Stimulated activated CD8-positive, alpha-beta memory T cell treated with anti-CD3 and anti-CD28 coated beads, Interleukin-7, amount 100 ng/mL, for 24 hours (primary cell): ENCODE results near the gene WFDC8.

Source experiments
- DNase-seq: peaks from one replicate; pipeline ENCODE4 v3.0.0-alpha.2; 2020; ENCODE audit warnings: low read depth

WFDC8 gene

DNA sequence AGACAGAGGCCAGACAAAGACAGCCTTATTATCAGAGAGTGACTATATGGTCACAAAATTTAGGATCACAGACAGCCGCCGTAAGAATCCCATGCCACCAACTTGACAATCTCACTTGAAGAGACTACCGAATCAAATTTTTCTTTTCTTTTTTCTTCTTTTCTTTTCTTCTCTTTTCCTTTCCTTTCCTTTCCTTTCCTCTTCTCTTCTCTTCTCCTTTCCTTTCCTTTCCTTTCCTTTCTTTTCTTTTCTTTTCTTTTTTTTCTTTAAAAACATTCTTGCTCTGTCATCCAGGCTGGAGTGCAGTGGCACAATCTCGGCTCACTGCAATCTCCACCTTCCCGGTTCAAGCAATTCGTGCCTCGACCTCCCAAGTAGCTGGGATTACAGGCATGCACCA is 30.7 kb downstream of the WFDC8 start:
- no peak for DNase-seq

DNA sequence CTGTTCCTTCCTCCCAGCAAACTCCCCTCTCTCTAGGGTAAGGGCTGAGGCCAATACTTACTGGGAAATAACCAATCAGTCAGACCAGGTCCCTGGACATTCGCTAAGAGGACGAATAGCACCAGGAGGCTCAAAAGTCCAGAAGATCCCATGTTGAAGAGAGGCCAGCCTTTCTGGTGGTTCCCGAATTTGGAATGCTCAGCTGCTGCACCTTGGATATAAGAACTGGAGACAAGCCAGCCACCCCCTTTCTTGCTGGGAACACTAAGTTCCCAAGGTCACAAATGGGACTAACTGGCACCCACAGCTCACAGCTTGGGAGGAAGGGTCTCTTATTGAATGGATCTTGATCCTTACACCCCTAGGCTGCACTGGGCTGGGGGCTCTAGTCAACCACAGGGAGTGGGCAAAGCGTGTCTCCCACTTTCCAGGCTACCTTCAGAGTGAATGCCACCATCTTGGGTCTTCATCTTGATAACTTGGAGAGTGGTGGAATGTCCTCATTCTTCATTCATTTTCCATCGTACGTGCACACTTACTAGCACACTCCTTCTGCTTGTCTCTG is 31.8 kb downstream of the WFDC8 start, which contains the start of gene EPPIN:
Gene EPPIN, minus strand, starts transcription at position 196 of the 565 bp plus-strand sequence. Its CDS starts 44 bp downstream, at position 152.
- no peak for DNase-seq

DNA sequence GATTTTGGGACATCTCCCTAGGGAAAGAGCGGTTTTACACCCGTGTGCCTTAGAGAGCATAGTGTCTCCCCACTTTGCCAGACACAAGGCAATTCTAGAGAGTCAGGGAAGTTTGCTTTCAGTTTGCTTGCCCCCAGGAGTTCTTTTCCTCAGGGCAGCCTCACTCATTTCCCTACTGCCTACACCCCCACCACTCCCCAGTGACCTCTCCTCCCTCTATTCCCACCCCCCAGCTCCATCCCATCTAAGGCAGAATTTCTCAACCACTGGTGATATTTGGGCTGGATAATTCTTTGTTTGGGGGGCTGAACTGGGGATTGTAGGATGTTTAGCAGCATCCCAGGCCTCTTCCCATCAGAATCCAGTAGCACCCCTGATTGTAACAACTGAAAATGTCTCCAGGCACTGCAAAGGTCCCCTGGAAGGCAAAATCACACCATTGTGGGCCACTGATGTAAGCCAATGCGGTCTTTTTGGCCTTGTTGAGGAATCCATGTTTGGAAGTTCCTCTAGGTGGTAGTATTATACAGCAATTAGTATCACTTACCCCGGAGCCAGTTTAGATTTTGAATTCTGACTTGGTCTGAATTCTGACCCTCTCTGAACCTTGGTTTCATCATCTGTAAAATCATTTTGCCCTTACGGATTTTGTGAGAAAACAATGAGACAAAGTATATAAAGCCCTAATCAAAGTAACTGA is 33.2 kb downstream of the WFDC8 start:
- DNase-seq = no peak

DNA sequence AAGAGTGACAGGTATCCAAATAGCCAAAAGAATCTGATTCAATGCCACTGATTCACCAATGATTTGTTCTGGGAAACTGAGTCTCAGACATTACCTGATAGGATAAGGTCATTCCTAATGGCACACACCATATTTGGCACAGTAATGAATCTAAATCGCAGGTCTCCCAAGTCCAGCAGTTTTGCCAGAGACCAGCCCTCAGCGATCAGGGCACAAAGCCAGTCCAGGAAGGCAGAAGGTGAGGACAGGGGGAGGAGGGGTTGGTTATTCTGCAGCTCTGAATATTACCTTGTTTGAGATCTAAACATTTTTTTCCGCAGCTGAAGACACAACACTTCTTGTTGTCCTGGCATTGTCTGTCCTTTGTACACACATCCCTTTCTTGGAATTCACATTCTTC is 33.7 kb downstream of the WFDC8 start:
- DNase-seq = no peak

DNA sequence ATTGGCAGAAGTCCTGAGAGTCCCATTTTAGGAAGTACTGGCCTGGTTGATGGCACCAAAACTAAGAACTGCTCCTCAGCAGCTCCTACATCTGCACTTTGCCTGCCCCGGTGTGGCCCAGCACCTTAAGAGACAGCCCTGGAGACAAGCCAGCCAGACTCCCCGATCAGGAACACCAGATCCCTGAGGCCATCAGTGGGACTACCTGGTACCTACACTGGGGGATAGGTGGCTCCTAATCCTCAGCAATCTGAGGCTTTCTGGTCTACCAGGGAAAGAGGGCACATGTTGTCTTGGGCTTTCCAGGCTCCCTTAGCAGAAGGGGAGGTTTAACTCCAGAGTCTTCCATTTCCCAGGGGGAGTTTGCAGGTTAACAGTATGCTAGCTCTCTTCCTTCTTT is 39.7 kb downstream of the WFDC8 start, which contains the start of gene WFDC6:
Gene WFDC6, minus strand, starts transcription at position 101 of the 400 bp plus-strand sequence. Its CDS starts 75 bp downstream, at position 26.
- no peak for DNase-seq

GRCh38 chr20:45538209-45538799 is 40.8 kb downstream of the WFDC8 start:
- DNase-seq = no peak

- no peak for DNase-seq
Observed at GRCh38 chr20:45527294-45527693, 51.8 kb downstream of the WFDC8 start.

GRCh38 chr20:45523821-45524220 is 55.3 kb downstream of the WFDC8 start:
- no peak for DNase-seq

- no peak for DNase-seq
Observed at GRCh38 chr20:45518282-45518681, 60.8 kb downstream of the WFDC8 start.

DNA sequence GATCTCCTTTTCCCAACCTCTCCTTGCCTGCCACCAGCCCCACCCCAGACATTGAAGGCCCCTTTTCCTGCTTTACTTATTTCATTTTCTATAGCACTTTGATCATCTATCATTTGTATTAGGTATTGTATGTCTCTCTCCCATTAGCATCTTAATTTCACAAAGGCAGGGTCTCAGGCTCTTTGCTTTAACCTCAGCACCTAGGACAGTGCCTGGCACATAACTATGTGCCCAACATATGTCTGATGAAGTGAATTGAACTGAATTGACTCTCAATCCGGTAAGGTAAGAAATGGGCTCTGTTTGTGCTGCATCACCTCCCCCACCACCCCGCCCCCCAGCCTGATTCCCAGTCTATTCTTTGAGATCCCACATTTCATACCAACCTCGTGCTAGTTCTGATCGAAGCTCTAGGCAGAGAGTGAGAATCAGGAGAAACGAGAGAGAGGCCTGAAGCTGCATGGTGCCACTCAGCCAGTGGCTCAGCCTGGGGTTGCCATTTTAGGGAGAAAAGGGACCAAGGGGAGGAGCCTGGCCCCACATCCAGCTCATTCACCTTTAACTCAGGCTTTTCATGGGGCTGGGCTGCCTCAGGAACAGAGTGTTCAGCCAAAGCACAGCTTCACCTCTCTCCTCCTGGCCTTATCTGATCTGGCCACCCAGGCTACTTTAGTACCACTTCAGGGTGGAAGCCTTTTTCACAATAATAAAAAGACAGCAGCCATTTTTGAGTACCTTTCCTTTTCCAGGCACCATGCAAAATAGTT is 63.8 kb downstream of the WFDC8 start, which contains the start of gene SPINT3:
Gene SPINT3, minus strand, starts transcription at position 476 of the 767 bp plus-strand sequence. Its CDS starts 14 bp downstream, at position 462.
- DNase-seq = no peak

DNA sequence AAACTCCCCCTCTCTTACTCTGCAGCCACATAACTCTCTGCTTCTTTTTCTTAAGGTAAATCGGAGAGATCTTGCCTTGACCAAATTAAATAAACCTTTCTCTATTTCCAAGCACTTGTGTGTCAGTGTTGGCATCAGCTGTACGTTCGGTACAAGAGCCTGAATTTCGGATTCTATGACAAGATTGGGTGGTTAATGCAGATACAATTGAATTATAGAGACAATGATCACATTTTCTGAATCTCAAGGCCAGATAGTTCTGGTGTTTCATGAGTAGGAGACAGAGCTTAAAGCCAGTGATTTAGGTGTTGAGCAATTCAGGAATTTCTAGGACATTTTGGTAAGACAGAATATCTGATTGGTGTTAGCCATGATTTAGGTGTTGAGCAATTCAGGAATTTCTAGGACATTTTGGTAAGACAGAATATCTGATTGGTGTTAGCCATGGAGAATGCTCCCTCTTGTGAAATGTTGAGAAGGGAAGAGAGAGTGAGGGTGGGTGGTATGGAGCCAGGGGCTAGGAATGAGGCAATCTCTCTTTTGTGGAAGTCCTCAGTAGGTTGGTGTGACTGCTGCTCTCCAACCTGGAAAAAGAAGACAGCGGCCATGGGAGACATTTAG is 68.7 kb downstream of the WFDC8 start:
- no peak for DNase-seq

GRCh38 chr20:45509091-45509490 is 70.0 kb downstream of the WFDC8 start:
- DNase-seq = no peak

- no peak for DNase-seq
Observed at GRCh38 chr20:45508068-45508886, 70.8 kb downstream of the WFDC8 start.

- no peak for DNase-seq
Observed at GRCh38 chr20:45507011-45507820, 71.9 kb downstream of the WFDC8 start.

DNA sequence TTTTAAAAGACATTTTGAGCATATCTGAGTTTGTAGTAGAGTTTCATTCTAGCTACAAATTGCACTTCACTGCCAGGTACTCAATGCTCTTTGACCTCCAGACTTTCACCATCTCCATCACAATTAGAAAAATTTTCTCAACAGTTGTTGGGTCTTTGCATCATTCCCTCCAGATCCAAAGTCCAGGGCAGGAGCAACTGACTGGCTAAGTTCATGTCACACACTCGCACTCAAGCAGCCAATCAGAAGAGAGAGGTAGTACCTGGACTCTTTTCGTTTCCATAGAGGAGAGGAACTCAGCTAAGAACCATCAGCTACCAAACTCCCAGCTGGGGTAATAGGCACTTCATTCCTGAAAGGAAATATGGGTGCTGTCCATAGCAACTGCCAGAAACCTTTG is 72.7 kb downstream of the WFDC8 start:
- DNase-seq = no peak

GRCh38 chr20:45503403-45503802 is 75.7 kb downstream of the WFDC8 start:
- DNase-seq = no peak

DNA sequence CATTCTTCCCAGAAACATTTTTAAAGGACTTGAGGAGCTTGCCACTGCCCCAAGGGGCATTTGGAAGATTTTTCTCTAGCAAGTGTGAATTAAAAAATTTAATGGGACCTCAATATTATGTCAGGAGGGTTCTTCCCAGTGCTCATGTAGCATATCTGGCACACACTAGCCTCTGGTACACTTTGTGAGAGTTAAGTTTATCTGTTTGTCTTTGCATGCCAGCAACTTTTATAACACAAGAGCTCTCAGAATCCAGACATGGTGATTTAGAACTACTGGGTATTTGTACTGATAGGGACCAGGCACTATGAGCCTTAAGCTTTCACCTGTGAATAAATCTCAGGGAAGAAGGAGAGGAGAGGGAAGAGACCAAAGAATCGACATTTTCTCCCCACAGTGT is 76.5 kb downstream of the WFDC8 start:
- no peak for DNase-seq
